LNCAP (cell line): ENCODE data around the gene AICDA.

Experiments used
- TF ChIP-seq, protein P1 (sequence below): fragments of 450-650 bp; IDR thresholded peaks from 2 replicates; pipeline ENCODE4 v1.5.1; 2017; ENCODE audit warnings: mild to moderate bottlenecking

AICDA gene

DNA sequence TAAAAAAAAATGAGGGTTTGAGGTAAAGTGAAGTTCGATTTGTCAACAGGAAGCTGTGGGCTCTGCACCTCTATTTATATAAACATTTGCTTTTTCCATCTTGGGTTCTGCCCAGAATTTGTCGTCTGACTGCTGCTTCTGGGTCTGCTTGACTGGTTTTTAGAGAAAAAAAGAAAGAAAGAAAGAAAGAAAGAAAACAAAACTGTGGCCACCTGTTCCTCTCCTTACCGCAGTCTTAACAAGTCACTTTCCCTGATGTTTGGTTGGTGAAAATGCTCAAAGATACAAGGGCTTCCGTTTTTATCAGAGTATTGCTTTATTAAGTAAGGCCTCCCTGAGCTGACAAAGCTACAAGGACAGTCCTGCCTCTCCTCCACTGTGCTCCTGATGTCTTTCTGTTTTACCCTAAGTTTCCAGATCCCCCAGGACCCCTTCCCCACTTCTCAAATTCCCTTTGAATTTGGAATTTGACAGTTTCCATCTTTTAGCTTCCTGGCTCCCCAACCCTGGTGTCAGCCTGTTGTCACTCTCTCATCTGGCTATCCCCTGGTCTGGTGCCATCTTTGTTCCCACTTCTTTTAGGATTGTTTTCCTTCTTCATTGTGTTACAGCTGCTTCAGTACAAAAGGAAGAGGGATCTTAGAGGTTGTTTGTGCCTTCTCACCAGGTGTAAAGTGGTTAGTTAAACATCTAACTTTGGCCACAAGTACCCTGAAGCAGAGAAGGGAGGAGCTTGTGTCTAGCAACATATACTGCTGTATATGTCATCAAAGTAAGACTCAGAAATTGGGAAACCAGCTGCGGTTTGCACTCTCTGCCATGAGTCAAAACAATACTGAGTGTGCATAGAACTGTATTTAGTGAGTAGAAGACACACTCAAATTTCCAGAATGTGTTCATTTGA is 31.9 kb upstream of the AICDA start:
- TF ChIP-seq, protein P1, sequence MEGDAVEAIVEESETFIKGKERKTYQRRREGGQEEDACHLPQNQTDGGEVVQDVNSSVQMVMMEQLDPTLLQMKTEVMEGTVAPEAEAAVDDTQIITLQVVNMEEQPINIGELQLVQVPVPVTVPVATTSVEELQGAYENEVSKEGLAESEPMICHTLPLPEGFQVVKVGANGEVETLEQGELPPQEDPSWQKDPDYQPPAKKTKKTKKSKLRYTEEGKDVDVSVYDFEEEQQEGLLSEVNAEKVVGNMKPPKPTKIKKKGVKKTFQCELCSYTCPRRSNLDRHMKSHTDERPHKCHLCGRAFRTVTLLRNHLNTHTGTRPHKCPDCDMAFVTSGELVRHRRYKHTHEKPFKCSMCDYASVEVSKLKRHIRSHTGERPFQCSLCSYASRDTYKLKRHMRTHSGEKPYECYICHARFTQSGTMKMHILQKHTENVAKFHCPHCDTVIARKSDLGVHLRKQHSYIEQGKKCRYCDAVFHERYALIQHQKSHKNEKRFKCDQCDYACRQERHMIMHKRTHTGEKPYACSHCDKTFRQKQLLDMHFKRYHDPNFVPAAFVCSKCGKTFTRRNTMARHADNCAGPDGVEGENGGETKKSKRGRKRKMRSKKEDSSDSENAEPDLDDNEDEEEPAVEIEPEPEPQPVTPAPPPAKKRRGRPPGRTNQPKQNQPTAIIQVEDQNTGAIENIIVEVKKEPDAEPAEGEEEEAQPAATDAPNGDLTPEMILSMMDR: no peak

DNA sequence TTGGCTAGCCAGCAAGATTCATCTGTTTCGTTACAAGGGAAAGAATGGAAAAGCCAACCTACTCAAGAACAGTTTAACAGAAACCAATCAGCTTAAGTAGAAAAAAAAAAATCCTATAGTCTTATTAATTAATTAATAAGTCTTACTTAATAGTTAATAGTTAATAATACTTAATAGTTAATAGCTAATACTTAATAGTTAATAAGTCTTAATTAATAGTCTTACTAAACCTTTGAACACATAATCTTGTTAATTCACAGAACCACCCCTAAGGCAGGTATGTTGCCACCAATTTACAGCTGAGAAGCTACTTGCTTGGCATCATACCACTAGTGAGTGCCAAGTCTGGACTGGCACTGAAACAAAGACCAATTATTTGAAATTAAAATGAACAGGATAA is 30.1 kb upstream of the AICDA start:
- TF ChIP-seq, protein P1: no peak

DNA sequence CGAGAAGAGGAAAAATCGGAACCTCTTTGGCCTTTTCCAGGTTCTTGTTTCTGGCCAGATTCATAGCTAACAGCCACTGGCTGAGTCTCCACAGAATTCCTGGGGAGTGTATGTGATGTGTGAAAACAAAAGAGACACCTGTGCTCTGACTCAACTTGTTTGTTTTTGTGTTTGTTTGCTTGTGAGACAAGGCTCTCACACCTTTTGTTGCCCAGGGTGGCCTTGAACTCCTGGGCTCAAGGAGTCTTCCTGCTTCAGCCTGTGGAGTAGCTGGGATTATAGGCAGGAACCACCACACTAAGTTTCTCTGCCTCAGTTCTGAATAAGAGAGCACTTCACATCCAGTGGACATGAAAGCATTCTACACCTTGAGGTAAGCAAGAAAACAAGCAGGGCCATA is 27.3 kb upstream of the AICDA start:
- TF ChIP-seq, protein P1: no peak

DNA sequence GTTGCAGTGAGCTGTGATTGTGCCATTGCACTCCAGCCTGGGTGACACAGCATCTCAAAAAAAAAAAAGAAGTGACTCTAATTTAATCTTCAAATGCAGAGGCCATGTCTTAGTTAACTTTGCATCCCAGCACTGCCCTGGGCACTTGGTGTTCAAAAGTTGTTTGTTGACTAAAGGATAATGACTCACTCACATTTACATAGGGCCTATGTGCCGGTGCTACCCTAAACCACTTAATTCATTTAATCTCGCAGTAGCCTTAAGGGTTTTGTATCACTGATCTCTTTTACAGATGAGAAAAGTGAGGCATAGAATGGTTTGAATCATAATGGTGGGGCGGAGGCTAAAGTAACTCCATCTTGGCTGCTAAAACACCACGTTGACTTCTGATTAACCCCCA is 26.3 kb upstream of the AICDA start:
- TF ChIP-seq, protein P1: no peak

DNA sequence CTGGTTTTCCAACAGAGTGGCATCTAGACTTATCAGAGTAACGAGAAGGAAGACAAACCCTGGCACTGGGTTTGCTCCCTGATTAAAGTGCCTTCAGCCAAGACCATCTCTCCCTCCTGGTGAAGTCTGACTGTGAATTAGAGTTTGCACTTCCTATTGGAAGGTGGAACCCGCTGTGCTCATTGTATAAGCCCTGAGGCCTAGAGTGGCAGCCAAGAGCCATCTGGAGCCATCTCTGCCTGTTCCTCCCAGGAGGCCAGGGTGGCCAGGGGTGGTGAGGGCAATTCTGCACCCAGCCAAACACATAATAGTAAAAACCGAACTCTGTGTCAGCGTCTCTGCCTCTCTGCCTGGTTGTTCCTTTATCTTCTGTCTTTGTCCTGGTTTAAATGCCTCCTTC is 25.0 kb upstream of the AICDA start:
- TF ChIP-seq, protein P1: no peak

DNA sequence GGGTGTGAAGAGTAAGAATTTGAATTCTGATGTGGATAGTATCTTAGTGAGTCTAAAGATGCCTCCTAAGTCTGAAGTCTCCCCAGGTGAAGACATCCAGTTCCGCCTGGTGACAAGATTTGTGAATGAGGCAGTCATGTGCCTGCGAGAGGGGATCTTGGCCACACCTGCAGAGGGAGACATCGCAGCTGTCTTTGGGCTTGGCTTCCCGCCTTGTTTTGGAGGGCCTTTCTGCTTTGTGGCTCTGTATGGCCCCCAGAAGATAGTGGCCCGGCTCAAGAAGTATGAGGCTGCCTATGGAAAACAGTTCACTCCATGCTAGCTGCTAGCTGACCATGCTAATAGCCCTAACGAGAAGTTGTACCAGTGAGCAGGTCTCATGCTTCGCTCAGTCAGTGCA is 24.6 kb upstream of the AICDA start:
- TF ChIP-seq, protein P1: no peak

DNA sequence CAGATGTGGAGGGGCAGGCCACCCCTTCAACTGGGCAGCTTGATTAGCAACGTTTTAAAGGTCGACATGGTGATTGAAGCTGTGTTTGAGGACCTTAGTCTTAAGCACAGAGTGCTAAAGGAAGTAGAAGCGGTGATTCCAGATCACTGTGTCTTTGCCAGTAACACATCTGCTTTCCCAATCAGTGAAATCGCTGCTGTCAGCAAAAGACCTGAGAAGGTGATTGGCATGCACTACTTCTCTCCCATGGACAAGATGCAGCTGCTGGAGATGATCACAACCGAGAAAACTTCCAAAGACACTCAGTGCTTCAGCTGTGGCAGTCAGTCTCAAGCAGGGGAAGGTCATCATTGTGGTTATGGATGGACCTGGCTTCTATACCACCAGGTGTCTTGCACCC is 23.9 kb upstream of the AICDA start:
- TF ChIP-seq, protein P1: no peak
